GM18511 (cell line): ENCODE data around the gene PLCB2.

Experiments used
- ATAC-seq: cut with Tn5 transposase; IDR thresholded peaks from one replicate; pipeline ENCODE4 v1.9.1; 2021; ENCODE audit warnings: mild to moderate bottlenecking, moderate library complexity; ENCODE audit not compliant: unreplicated experiment

PLCB2 gene

GRCh38 chr15:40287968-40288367, 19.8 kb downstream of the PLCB2 start:
- ATAC-seq: no peak

- ATAC-seq: no peak
Measured at GRCh38 chr15:40287505-40287904, 20.2 kb downstream of the PLCB2 start.

GRCh38 chr15:40286794-40287193, 20.9 kb downstream of the PLCB2 start:
- ATAC-seq: no peak

GRCh38 chr15:40286061-40286532, 21.6 kb downstream of the PLCB2 start:
- no peak for ATAC-seq

- ATAC-seq: no peak
Measured at GRCh38 chr15:40285554-40286011, 22.2 kb downstream of the PLCB2 start.

- ATAC-seq: no peak
Measured at GRCh38 chr15:40285151-40285550, 22.6 kb downstream of the PLCB2 start.

- ATAC-seq: no peak
Measured at GRCh38 chr15:40283615-40284300, 24.0 kb downstream of the PLCB2 start.

GRCh38 chr15:40282869-40283614, 24.7 kb downstream of the PLCB2 start, which contains the start of gene ANKRD63:
Gene ANKRD63, minus strand, starts transcription at chr15:40283064. Its CDS starts 478 bp downstream, at chr15:40282586.
- no peak for ATAC-seq

- no peak for ATAC-seq
Measured at GRCh38 chr15:40282147-40282868, 25.4 kb downstream of the PLCB2 start.

- no peak for ATAC-seq
Measured at GRCh38 chr15:40281801-40282146, 26.0 kb downstream of the PLCB2 start.

- no peak for ATAC-seq
Measured at GRCh38 chr15:40281057-40281800, 26.5 kb downstream of the PLCB2 start.

- no peak for ATAC-seq
Measured at GRCh38 chr15:40280260-40281056, 27.3 kb downstream of the PLCB2 start.

- ATAC-seq: no peak
Measured at GRCh38 chr15:40279437-40280141, 28.1 kb downstream of the PLCB2 start.

GRCh38 chr15:40278026-40278425, 29.7 kb downstream of the PLCB2 start:
- ATAC-seq: no peak

GRCh38 chr15:40277471-40277870, 30.3 kb downstream of the PLCB2 start:
- no peak for ATAC-seq

GRCh38 chr15:40276927-40277326, 30.8 kb downstream of the PLCB2 start:
- no peak for ATAC-seq

GRCh38 chr15:40275954-40276353, 31.8 kb downstream of the PLCB2 start:
- ATAC-seq: no peak

GRCh38 chr15:40275523-40275922, 32.2 kb downstream of the PLCB2 start:
- no peak for ATAC-seq
